Mesothelial cell of epicardium (in vitro differentiated cells): ENCODE results near the gene ADAM12. TPM values are rescaled to one million over a fixed set of nuclear protein-coding genes. Genes with fewer than 3 reads are reported as not detected.

ENCODE experiments used
- DNase-seq, 2 experiments: peaks; one replicate each; pipeline ENCODE4 v3.0.0; 2021; ENCODE audit warnings: low spot score in 2 of 2; ENCODE audit not compliant: unreplicated experiment in 2 of 2
- H3K27ac Mint-ChIP-seq: 2 replicates; pipeline ENCODE4 v1.8.0; 2021; ENCODE audit warnings: mixed read lengths
- H3K27me3 Mint-ChIP-seq: 2 replicates; pipeline ENCODE4 v1.8.0; 2021; ENCODE audit warnings: low read depth, mixed read lengths
- H3K36me3 Mint-ChIP-seq: 2 replicates; pipeline ENCODE4 v1.8.0; 2021; ENCODE audit warnings: mixed read lengths
- H3K4me1 Mint-ChIP-seq: 2 replicates; pipeline ENCODE4 v1.8.0; 2021; ENCODE audit warnings: mixed read lengths
- H3K4me3 Mint-ChIP-seq: 2 replicates; pipeline ENCODE4 v1.8.0; 2021; ENCODE audit warnings: mild to moderate bottlenecking, moderate library complexity, mixed read lengths
- H3K9me3 Mint-ChIP-seq: 2 replicates; pipeline ENCODE4 v1.8.0; 2021; ENCODE audit warnings: mixed read lengths
- CTCF ChIP-seq: fragments of 200-600 bp; sonication (generic); IDR thresholded peaks from one replicate; pipeline ENCODE4 v1.5.0; 2021; ENCODE audit warnings: antibody characterized with exemption; ENCODE audit not compliant: unreplicated experiment
- total RNA-seq: library from RNA; stranded (reverse); gene quantifications from 3 replicates; pipeline ENCODE4 v1.2.1, GENCODE V29; 2021

Gene ADAM12
- total RNA-seq, 1 donor from 2014 or later: 13.3 TPM

GRCh38 chr10:126253611-126253998 is 134.7 kb downstream of the ADAM12 start:
- H3K9me3 Mint-ChIP-seq: peaks cover 18% of the 10 kb centered on the region
- DNase-seq: no peak
- TF ChIP-seq CTCF: no peak
- H3K4me1 Mint-ChIP-seq: peaks cover 14% of the 10 kb centered on the region
- H3K4me3 Mint-ChIP-seq: no peak overlapping the region
- no peak overlapping the region for H3K27ac Mint-ChIP-seq
- H3K36me3 Mint-ChIP-seq: no peaks in the 10 kb centered on the region
- H3K27me3 Mint-ChIP-seq: peaks cover 9% of the 10 kb centered on the region

- no peak for TF ChIP-seq CTCF
- Mint-ChIP-seq H3K27ac (no peak overlapping the region), H3K36me3 (no peaks in the 10 kb centered on the region), H3K4me3 (no peak overlapping the region), H3K4me1 (peaks cover 15% of the 10 kb centered on the region), H3K27me3 (peaks cover 9% of the 10 kb centered on the region), H3K9me3 (peaks cover 18% of the 10 kb centered on the region)
- DNase-seq: no peak
These were observed 135.2 kb downstream of the ADAM12 start for GRCh38 chr10:126252884-126253610.

GRCh38 chr10:126251778-126252407 is 136.4 kb downstream of the ADAM12 start:
- no peak for TF ChIP-seq CTCF
- H3K27ac Mint-ChIP-seq: no peak overlapping the region
- H3K36me3 Mint-ChIP-seq: no peaks in the 10 kb centered on the region
- no peak for DNase-seq
- H3K9me3 Mint-ChIP-seq: peaks cover 18% of the 10 kb centered on the region
- H3K4me1 Mint-ChIP-seq: peaks cover 24% of the 10 kb centered on the region
- no peak overlapping the region for H3K4me3 Mint-ChIP-seq
- H3K27me3 Mint-ChIP-seq: peaks cover 9% of the 10 kb centered on the region

GRCh38 chr10:126250527-126251310 is 137.6 kb downstream of the ADAM12 start:
- Mint-ChIP-seq H3K4me3 (no peak overlapping the region), H3K4me1 (peaks cover 24% of the 10 kb centered on the region), H3K36me3 (no peaks in the 10 kb centered on the region), H3K9me3 (peaks cover 18% of the 10 kb centered on the region), H3K27me3 (peaks cover 9% of the 10 kb centered on the region), H3K27ac (no peak overlapping the region)
- no peak for DNase-seq
- no peak for TF ChIP-seq CTCF

GRCh38 chr10:126250045-126250444 is 138.2 kb downstream of the ADAM12 start:
- Mint-ChIP-seq H3K27me3 (peaks cover 5% of the 10 kb centered on the region), H3K4me3 (no peak overlapping the region), H3K27ac (no peak overlapping the region), H3K9me3 (peaks cover 18% of the 10 kb centered on the region), H3K4me1 (peaks cover 24% of the 10 kb centered on the region), H3K36me3 (no peaks in the 10 kb centered on the region)
- no peak for DNase-seq
- TF ChIP-seq CTCF: no peak
